Esophagus mucosa (tissue), 1 donor: Measurements from ENCODE around the gene KLHL10. TPM values are rescaled to one million over a fixed set of nuclear protein-coding genes. Genes with fewer than 3 reads are reported as not detected.

Source experiments
- ATAC-seq: fragments of 200-7000 bp; cut with Tn5 transposase; one replicate; pipeline ENCODE4 v1.9.1; 2020
- total RNA-seq: library from RNA; stranded (reverse); gene quantifications from one replicate; pipeline ENCODE4 v1.2.4, GENCODE V29; 2023
- donor health status: DM: yes; HTN: yes; CAD: no.

KLHL10 gene
- total RNA-seq, 1 donor from 2014 or later: 0.32 TPM

DNA sequence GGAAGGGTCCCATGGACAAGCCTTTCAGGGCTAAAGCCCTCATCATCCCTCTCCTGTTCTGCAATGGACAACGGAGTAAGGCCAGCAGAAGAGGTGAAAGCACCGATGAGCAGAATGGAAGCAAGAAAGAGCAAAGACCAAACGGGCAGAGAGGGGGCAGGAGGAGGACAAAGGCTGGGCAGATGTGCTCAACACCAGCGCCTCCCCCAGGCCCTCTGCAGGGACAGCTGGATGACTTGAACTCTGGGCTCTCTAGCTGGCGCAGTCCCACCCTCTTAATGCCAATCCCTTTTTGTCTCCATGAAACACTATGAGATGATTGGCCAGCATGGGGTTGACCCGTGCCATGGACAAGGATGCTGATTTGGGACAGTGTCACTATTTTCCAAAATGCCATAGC lies 59.1 kb downstream of the KLHL10 start:
- ATAC-seq: no peak

Other genes starting within 250 kb of the KLHL10 start
- gene KRT16, start 225.1 kb upstream of the KLHL10 start, total RNA-seq: 2,310 TPM
- 380 TPM for gene KRT17, start 213.2 kb upstream of the KLHL10 start, total RNA-seq
- gene EIF1, start 148.9 kb upstream of the KLHL10 start, total RNA-seq: 725 TPM
- gene GAST, start 125.5 kb upstream of the KLHL10 start, total RNA-seq: not detected
- 1.4 TPM for gene HAP1, start 103.2 kb upstream of the KLHL10 start, total RNA-seq
- gene JUP, start 51.1 kb upstream of the KLHL10 start, total RNA-seq: 1,050 TPM
- gene P3H4, start 25.9 kb upstream of the KLHL10 start, total RNA-seq: 1.9 TPM
- gene FKBP10, start 24.8 kb upstream of the KLHL10 start, total RNA-seq: 3.1 TPM
- 22.8 TPM for gene NT5C3B, start 1.6 kb upstream of the KLHL10 start, total RNA-seq
- gene KLHL11, start 27.6 kb downstream of the KLHL10 start, total RNA-seq: 6.8 TPM
- 161 TPM for gene ACLY, start 81.1 kb downstream of the KLHL10 start, total RNA-seq
- gene ODAD4, start 92.8 kb downstream of the KLHL10 start, total RNA-seq: not detected
- 89.9 TPM for gene CNP, start 129.0 kb downstream of the KLHL10 start, total RNA-seq
- 75.5 TPM for gene DNAJC7, start 179.6 kb downstream of the KLHL10 start, total RNA-seq
- 30.3 TPM for gene NKIRAS2, start 182.3 kb downstream of the KLHL10 start, total RNA-seq
- 0.48 TPM for gene C17orf113, start 212.8 kb downstream of the KLHL10 start, total RNA-seq